ENCODE data around the gene ACER1.
A peak's percentile ranks its signal among the peaks of the same experiment; 100 is the strongest.
"Not testable (repeated sequence)": the region's sequence is repeated elsewhere in the genome, so short reads cannot be mapped to it uniquely, and the experiment has no call there.

Gene ACER1

DNA sequence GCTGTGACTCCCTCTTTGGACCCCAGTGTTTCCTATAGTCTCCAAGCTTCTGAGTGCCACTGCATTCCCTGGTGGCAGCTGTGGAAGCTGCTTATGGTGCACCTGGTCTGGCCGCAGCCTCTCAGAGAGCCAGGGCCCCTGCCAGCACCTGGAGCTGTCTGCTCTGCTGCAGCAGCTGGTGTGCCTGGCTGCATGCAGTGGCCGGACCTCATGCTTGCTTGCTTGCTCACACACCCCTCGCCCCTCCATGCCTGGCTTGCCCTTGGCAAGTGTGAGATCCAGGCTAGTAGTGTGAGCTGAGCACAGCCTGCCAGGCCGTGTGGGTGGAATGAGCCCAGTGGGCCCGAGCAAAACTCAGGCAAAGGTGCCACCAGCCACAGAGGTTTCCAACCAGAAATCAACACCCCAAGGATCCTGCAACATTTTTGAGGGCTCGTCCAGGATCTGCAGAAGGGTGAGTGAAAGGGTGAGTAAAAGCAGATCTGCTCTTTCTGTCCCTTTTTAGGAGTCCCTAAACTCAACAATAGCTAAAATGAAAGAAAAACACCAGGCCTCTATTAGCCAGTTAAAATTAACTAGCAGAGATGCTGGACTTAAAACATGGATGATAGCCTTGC lies 46.0 kb downstream of the ACER1 start:
- Histone ChIP-seq H3K4me2 (ENCODE audit: insufficient read depth, low read length) (no peak overlapping the region), H3K79me2 (ENCODE audit: insufficient read depth, low read length) (no peaks in the 10 kb centered on the region), H4K20me1 (ENCODE audit: insufficient read depth, low read length) (no peaks in the 10 kb centered on the region), H3K36me3 (ENCODE audit: insufficient read depth, low read length) (no peaks in the 10 kb centered on the region), H3K9me3 (ENCODE audit: insufficient read depth, low read length, severe bottlenecking) (peaks cover 58% of the 10 kb centered on the region), H3K4me1 (ENCODE audit: insufficient read depth, low read length) (no peaks in the 10 kb centered on the region), H3K27me3 (ENCODE audit: insufficient read depth, low read length, poor library complexity) (no peaks in the 10 kb centered on the region), H3K9ac (ENCODE audit: low read depth, low read length) (no peak overlapping the region), H3K4me3 (ENCODE audit: low read depth in 1 of 2, low read length in 2 of 2) (peak overlapping the region in 1 of 2 experiments; percentile 12; a peak in 1 of 4 replicates), H3K27ac (ENCODE audit: low read length) (no peak overlapping the region), H2AFZ (ENCODE audit: low read depth, low read length) (no peak overlapping the region)
- ATAC-seq (ENCODE audit: insufficient read depth, low read depth) (no peak), DNase-seq (peak; percentile 32)
- TF ChIP-seq EZH2 (IDR thresholded peaks at IDR 0.05; ENCODE audit: borderline replicate concordance, low read depth, low read length, severe bottlenecking) (no peak), CTCF (IDR thresholded peaks at IDR 0.05; ENCODE audit: borderline replicate concordance, extremely low read depth, low read length, poor library complexity, severe bottlenecking) (no peak)

GRCh38 chr19:6286676-6287075 lies 46.7 kb downstream of the ACER1 start:
- Histone ChIP-seq H3K9ac (ENCODE audit: low read depth, low read length) (no peak overlapping the region), H3K4me2 (ENCODE audit: insufficient read depth, low read length) (no peak overlapping the region), H3K27me3 (ENCODE audit: insufficient read depth, low read length, poor library complexity) (no peaks in the 10 kb centered on the region), H3K27ac (ENCODE audit: low read length) (no peak overlapping the region), H3K9me3 (ENCODE audit: insufficient read depth, low read length, severe bottlenecking) (peaks cover 51% of the 10 kb centered on the region), H3K36me3 (ENCODE audit: insufficient read depth, low read length) (no peaks in the 10 kb centered on the region), H3K4me1 (ENCODE audit: insufficient read depth, low read length) (no peaks in the 10 kb centered on the region), H3K4me3 (ENCODE audit: low read depth in 1 of 2, low read length in 2 of 2) (0 out of 4 replicates have a peak overlapping the region, but pooled peaks of 1 of the 2 experiments have one; percentile 12), H4K20me1 (ENCODE audit: insufficient read depth, low read length) (no peaks in the 10 kb centered on the region), H3K79me2 (ENCODE audit: insufficient read depth, low read length) (no peaks in the 10 kb centered on the region), H2AFZ (ENCODE audit: low read depth, low read length) (no peak overlapping the region)
- peak; percentile 34 for DNase-seq
- ATAC-seq (ENCODE audit: insufficient read depth, low read depth), result no peak
- TF ChIP-seq CTCF (IDR thresholded peaks at IDR 0.05; ENCODE audit: borderline replicate concordance, extremely low read depth, low read length, poor library complexity, severe bottlenecking) (no peak), EZH2 (IDR thresholded peaks at IDR 0.05; ENCODE audit: borderline replicate concordance, low read depth, low read length, severe bottlenecking) (no peak)

- H3K27ac ChIP-seq (ENCODE audit: low read length); H3K4me2 ChIP-seq (ENCODE audit: insufficient read depth, low read length); H2AFZ ChIP-seq (ENCODE audit: low read depth, low read length); H3K27me3 ChIP-seq (ENCODE audit: insufficient read depth, low read length, poor library complexity); H3K9ac ChIP-seq (ENCODE audit: low read depth, low read length); DNase-seq; ATAC-seq (ENCODE audit: insufficient read depth, low read depth); H3K4me3 ChIP-seq (ENCODE audit: low read depth in 1 of 2, low read length in 2 of 2): not testable (repeated sequence)
- Histone ChIP-seq H3K79me2 (ENCODE audit: insufficient read depth, low read length) (peaks cover 24% of the 10 kb centered on the region), H3K9me3 (ENCODE audit: insufficient read depth, low read length, severe bottlenecking) (peaks cover 20% of the 10 kb centered on the region), H4K20me1 (ENCODE audit: insufficient read depth, low read length) (peaks cover 19% of the 10 kb centered on the region), H3K36me3 (ENCODE audit: insufficient read depth, low read length) (peaks cover 11% of the 10 kb centered on the region), H3K4me1 (ENCODE audit: insufficient read depth, low read length) (peaks cover 21% of the 10 kb centered on the region)
These were observed 51.0 kb downstream of the ACER1 start for GRCh38 chr19:6282393-6282792.

- Histone ChIP-seq H3K27ac (ENCODE audit: low read length) (peak within 1 kb of the TSS; percentile 81), H2AFZ (ENCODE audit: low read depth, low read length) (peak within 1 kb of the TSS; percentile 74)
These were observed 53.4 kb downstream of the ACER1 start, which contains the start of gene MLLT1 for GRCh38 chr19:6279931-6280591. Gene MLLT1 (minus strand): TSS chr19:6279975. CDS start chr19:6279784, 191 bp downstream.

More at GRCh38 chr19:6279931-6280591, 53.4 kb downstream of the ACER1 start, which contains the start of gene MLLT1:
- Histone ChIP-seq H3K4me1 (ENCODE audit: insufficient read depth, low read length) (peaks cover 42% of the 10 kb centered on the region), H3K4me2 (ENCODE audit: insufficient read depth, low read length) (peak within 1 kb of the TSS; percentile 99), H3K79me2 (ENCODE audit: insufficient read depth, low read length) (peaks cover 48% of the 10 kb centered on the region), H3K4me3 (ENCODE audit: low read depth in 1 of 2, low read length in 2 of 2) (peak within 1 kb of the TSS; percentile 98 to 99), H3K36me3 (ENCODE audit: insufficient read depth, low read length) (peaks cover 33% of the 10 kb centered on the region), H4K20me1 (ENCODE audit: insufficient read depth, low read length) (peaks cover 43% of the 10 kb centered on the region), H3K27me3 (ENCODE audit: insufficient read depth, low read length, poor library complexity) (no peaks in the 10 kb centered on the region), H3K9me3 (ENCODE audit: insufficient read depth, low read length, severe bottlenecking) (no peaks in the 10 kb centered on the region), H3K9ac (ENCODE audit: low read depth, low read length) (peak within 1 kb of the TSS; percentile 96)
- DNase-seq (peak; percentile 98), ATAC-seq (ENCODE audit: insufficient read depth, low read depth) (peak; percentile 97)
- TF ChIP-seq EZH2 (IDR thresholded peaks at IDR 0.05; ENCODE audit: borderline replicate concordance, low read depth, low read length, severe bottlenecking) (no peak), CTCF (IDR thresholded peaks at IDR 0.05; ENCODE audit: borderline replicate concordance, extremely low read depth, low read length, poor library complexity, severe bottlenecking) (peak; percentile 77)

All from DND-41 (cell line).